ENCODE measurements around the gene PAPPA2.

Gene PAPPA2

GRCh38 chr1:176826265-176826664 lies 363.3 kb downstream of the PAPPA2 start:
- no peak for DNase-seq

- no peak for DNase-seq
Observed at GRCh38 chr1:176829261-176829660, 366.3 kb downstream of the PAPPA2 start.

- DNase-seq, result no peak
Observed at GRCh38 chr1:176831150-176831549, 368.2 kb downstream of the PAPPA2 start.

- no peak for DNase-seq
Observed at GRCh38 chr1:176837708-176838107, 374.7 kb downstream of the PAPPA2 start.

GRCh38 chr1:176838276-176838995 lies 375.5 kb downstream of the PAPPA2 start:
- no peak for DNase-seq

- DNase-seq, result no peak
Observed at GRCh38 chr1:176839216-176839615, 376.2 kb downstream of the PAPPA2 start.

- DNase-seq, result no peak
Observed at GRCh38 chr1:176841238-176841637, 378.3 kb downstream of the PAPPA2 start.

- DNase-seq, result no peak
Observed at GRCh38 chr1:176843352-176844297, 380.6 kb downstream of the PAPPA2 start.

GRCh38 chr1:176847052-176847451 lies 384.1 kb downstream of the PAPPA2 start:
- DNase-seq, result no peak

- no peak for DNase-seq
Observed at GRCh38 chr1:176849281-176849680, 386.3 kb downstream of the PAPPA2 start.

- no peak for DNase-seq
Observed at GRCh38 chr1:176850871-176851270, 387.9 kb downstream of the PAPPA2 start.

- DNase-seq, result no peak
Observed at GRCh38 chr1:176852124-176852523, 389.1 kb downstream of the PAPPA2 start.

- no peak for DNase-seq
Observed at GRCh38 chr1:176853503-176853902, 390.5 kb downstream of the PAPPA2 start.

GRCh38 chr1:176854121-176854520 lies 391.1 kb downstream of the PAPPA2 start:
- DNase-seq, result no peak

GRCh38 chr1:176854758-176855745 lies 392.1 kb downstream of the PAPPA2 start:
- no peak for DNase-seq

- no peak for DNase-seq
Observed at GRCh38 chr1:176857632-176858031, 394.7 kb downstream of the PAPPA2 start.

- no peak for DNase-seq
Observed at GRCh38 chr1:176858433-176858916, 395.5 kb downstream of the PAPPA2 start.

GRCh38 chr1:176863613-176864012 lies 400.6 kb downstream of the PAPPA2 start:
- no peak for DNase-seq

- no peak for DNase-seq
Observed at GRCh38 chr1:176864211-176864610, 401.2 kb downstream of the PAPPA2 start.

GRCh38 chr1:176866011-176866714 lies 403.2 kb downstream of the PAPPA2 start:
- DNase-seq, result no peak

- no peak for DNase-seq
Observed at GRCh38 chr1:176869577-176869976, 406.6 kb downstream of the PAPPA2 start.

GRCh38 chr1:176876966-176877515 lies 414.1 kb downstream of the PAPPA2 start:
- DNase-seq, result no peak

All from inflammatory macrophage treated with lipopolysaccharide for 4 hours (primary cell).